BLaER1 (cell line): Measurements from ENCODE around the gene C2orf78.
A peak's percentile ranks its signal among the peaks of the same experiment; 100 is the strongest.
"Not testable (repeated sequence)": the region's sequence is repeated elsewhere in the genome, so short reads cannot be mapped to it uniquely, and the experiment has no call there.

Experiments
- H3K27ac ChIP-seq: shearing (Covaris generic); formaldehyde crosslinking; 2 replicates; pipeline ENCODE4 v1.8.1; 2022
- H3K27me3 ChIP-seq: shearing (Covaris generic); formaldehyde crosslinking; 2 replicates; pipeline ENCODE4 v1.8.1; 2022
- H3K36me3 ChIP-seq: shearing (Covaris generic); formaldehyde crosslinking; 2 replicates; pipeline ENCODE4 v1.8.1; 2022
- H3K4me1 ChIP-seq: shearing (Covaris generic); formaldehyde crosslinking; 2 replicates; pipeline ENCODE4 v1.8.1; 2022
- H3K4me2 ChIP-seq: shearing (Covaris generic); formaldehyde crosslinking; 2 replicates; pipeline ENCODE4 v1.8.1; 2022
- H3K4me3 ChIP-seq: shearing (Covaris generic); formaldehyde crosslinking; 2 replicates; pipeline ENCODE4 v1.8.1; 2022
- H3K9ac ChIP-seq: shearing (Covaris generic); formaldehyde crosslinking; 2 replicates; pipeline ENCODE4 v1.8.1; 2022
- H3K9me3 ChIP-seq: shearing (Covaris generic); formaldehyde crosslinking; 2 replicates; pipeline ENCODE4 v1.8.1; 2022
- H4K20me1 ChIP-seq: shearing (Covaris generic); formaldehyde crosslinking; 2 replicates; pipeline ENCODE4 v1.8.1; 2022
- Cebpa-rat ChIP-seq: shearing (Covaris generic); IDR thresholded peaks from 2 replicates; pipeline ENCODE4 v1.8.1; 2022

Gene C2orf78

DNA sequence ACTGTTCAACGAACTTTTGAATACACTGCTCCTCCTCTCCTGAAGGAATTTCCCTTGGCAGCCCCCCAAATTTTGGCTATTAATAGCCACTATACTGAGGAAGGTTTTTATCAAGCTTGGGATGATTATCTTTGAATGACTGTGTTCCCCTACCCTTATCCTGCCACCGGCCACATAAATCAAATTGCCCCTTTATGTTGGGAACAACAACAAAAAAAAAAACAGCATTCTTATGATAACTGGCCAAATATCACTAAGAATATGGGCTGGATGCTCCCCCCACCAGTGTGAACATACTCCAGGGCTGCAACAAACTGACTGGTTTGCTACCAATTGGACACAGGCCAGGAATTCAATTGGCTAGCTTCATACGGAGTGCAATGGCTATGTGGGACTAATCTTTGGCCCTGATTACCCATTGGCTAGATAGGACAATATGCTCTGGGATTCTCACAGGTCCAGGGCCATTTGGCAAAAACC is 24.7 kb upstream of the C2orf78 start:
- no peak for TF ChIP-seq Cebpa-rat
- Histone ChIP-seq H3K36me3 (peaks cover 97% of the 10 kb centered on the region), H3K4me1 (no peaks in the 10 kb centered on the region)

DNA sequence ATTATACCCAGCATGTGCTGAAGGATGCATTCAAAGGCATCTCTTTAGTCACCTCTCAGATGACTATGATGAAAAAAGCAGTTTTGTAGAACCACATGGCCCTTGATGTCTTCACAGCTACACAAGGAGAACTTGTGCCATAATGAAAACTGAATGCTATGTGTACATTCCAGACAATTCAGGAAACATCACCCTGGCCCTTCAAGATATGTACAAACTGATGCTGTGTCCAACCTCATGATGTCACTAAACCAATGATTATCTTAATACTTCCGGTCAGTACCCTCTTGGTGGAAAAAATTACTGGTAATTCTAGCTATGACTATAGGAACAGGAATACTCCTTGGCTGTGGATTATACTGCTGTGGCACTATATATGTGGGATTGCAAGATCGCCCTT is 24.1 kb upstream of the C2orf78 start:
- TF ChIP-seq Cebpa-rat = no peak
- no peak overlapping the region for H3K9ac ChIP-seq
- H3K27ac ChIP-seq = no peak overlapping the region
- H3K9me3 ChIP-seq = peaks cover 16% of the 10 kb centered on the region
- H3K36me3 ChIP-seq = peaks cover 97% of the 10 kb centered on the region
- no peaks in the 10 kb centered on the region for H4K20me1 ChIP-seq
- no peaks in the 10 kb centered on the region for H3K4me1 ChIP-seq
- no peaks in the 10 kb centered on the region for H3K27me3 ChIP-seq
- H3K4me2 ChIP-seq = no peak overlapping the region
- H3K4me3 ChIP-seq = no peak overlapping the region

More for the DNA sequence above, 24.7 kb upstream of the C2orf78 start:
- Histone ChIP-seq H3K9me3 (peaks cover 22% of the 10 kb centered on the region), H3K4me2 (no peak overlapping the region), H3K4me3 (no peak overlapping the region), H4K20me1 (no peaks in the 10 kb centered on the region), H3K27ac (no peak overlapping the region), H3K27me3 (no peaks in the 10 kb centered on the region), H3K9ac (no peak overlapping the region)

- Histone ChIP-seq H3K27ac (no peak overlapping the region), H3K4me3 (no peak overlapping the region), H3K36me3 (peaks cover 93% of the 10 kb centered on the region), H3K4me1 (no peaks in the 10 kb centered on the region), H3K9ac (no peak overlapping the region), H3K4me2 (no peak overlapping the region), H3K27me3 (no peaks in the 10 kb centered on the region), H4K20me1 (peaks cover 2% of the 10 kb centered on the region; the same call in 1 of the 2 replicates), H3K9me3 (no peaks in the 10 kb centered on the region)
- TF ChIP-seq Cebpa-rat = no peak
Measured at GRCh38 chr2:73762571-73762970, 21.4 kb upstream of the C2orf78 start.

GRCh38 chr2:73764945-73765344 is 19.0 kb upstream of the C2orf78 start:
- H3K36me3 ChIP-seq = peaks cover 93% of the 10 kb centered on the region
- no peaks in the 10 kb centered on the region for H3K4me1 ChIP-seq
- no peak for TF ChIP-seq Cebpa-rat
- H3K27me3 ChIP-seq = no peaks in the 10 kb centered on the region
- H3K4me2 ChIP-seq = no peak overlapping the region
- H3K4me3 ChIP-seq = no peak overlapping the region
- H3K9ac ChIP-seq = no peak overlapping the region
- no peaks in the 10 kb centered on the region for H3K9me3 ChIP-seq
- no peak overlapping the region for H3K27ac ChIP-seq
- peaks cover 18% of the 10 kb centered on the region for H4K20me1 ChIP-seq

GRCh38 chr2:73766349-73766748 is 17.6 kb upstream of the C2orf78 start:
- H3K9ac ChIP-seq = no peak overlapping the region
- no peak for TF ChIP-seq Cebpa-rat
- H3K4me3 ChIP-seq = no peak overlapping the region

DNA sequence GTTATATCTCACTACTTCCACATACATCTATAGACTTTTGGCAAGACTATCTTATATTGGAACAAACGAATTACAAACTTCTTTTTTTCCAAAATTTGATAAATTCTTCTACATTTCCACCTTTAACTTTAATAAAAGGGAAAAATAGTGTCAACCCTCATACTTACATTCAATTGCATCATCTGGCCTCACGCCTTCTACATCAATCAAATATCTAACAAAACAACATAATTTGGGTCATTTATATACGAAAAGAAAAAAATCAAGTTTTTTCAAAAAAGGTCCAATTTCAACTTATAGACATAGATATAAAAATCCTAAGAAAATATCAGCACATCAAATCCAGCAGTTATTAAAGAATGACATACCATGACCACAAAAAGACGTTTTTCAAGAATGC is 17.0 kb upstream of the C2orf78 start:
- H3K4me3 ChIP-seq = no peak overlapping the region
- H3K4me2 ChIP-seq = no peak overlapping the region
- TF ChIP-seq Cebpa-rat = no peak
- no peaks in the 10 kb centered on the region for H3K9me3 ChIP-seq
- H4K20me1 ChIP-seq = peaks cover 23% of the 10 kb centered on the region
- H3K36me3 ChIP-seq = peaks cover 93% of the 10 kb centered on the region
- H3K27ac ChIP-seq = no peak overlapping the region
- H3K27me3 ChIP-seq = no peaks in the 10 kb centered on the region
- no peaks in the 10 kb centered on the region for H3K4me1 ChIP-seq
- no peak overlapping the region for H3K9ac ChIP-seq

More at GRCh38 chr2:73766349-73766748, 17.6 kb upstream of the C2orf78 start:
- Histone ChIP-seq H3K9me3 (no peaks in the 10 kb centered on the region), H3K27ac (no peak overlapping the region), H4K20me1 (peaks cover 23% of the 10 kb centered on the region), H3K36me3 (peaks cover 93% of the 10 kb centered on the region), H3K27me3 (no peaks in the 10 kb centered on the region), H3K4me1 (no peaks in the 10 kb centered on the region), H3K4me2 (no peak overlapping the region)

- Histone ChIP-seq H3K4me3 (no peak overlapping the region), H3K4me1 (no peaks in the 10 kb centered on the region), H3K27ac (no peak overlapping the region), H3K9me3 (no peaks in the 10 kb centered on the region), H4K20me1 (peaks cover 23% of the 10 kb centered on the region), H3K4me2 (no peak overlapping the region), H3K36me3 (peaks cover 96% of the 10 kb centered on the region), H3K27me3 (no peaks in the 10 kb centered on the region), H3K9ac (no peak overlapping the region)
- TF ChIP-seq Cebpa-rat = no peak
Measured at GRCh38 chr2:73770725-73771124, 13.3 kb upstream of the C2orf78 start.

DNA sequence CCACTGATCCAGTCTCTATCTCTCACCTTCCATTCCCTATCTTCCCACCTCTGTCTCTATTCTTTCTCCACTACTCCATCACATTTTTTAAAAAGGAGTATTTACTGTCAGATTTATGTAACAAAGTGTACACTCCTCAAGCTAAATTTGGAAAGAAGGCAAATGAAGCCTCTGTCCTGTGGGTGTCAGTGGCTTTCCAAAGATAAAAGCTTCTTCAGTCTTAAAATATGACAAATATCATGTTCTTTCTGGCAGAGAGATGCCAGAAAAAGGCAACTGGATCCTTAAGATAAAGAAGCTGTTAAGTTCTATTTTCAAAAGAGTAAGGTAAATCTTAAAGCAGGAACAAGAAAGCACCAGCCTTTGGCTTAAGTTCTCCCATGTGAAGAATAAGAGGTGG is 11.2 kb upstream of the C2orf78 start:
- peaks cover 99% of the 10 kb centered on the region for H3K36me3 ChIP-seq
- no peak for TF ChIP-seq Cebpa-rat
- no peak overlapping the region for H3K9ac ChIP-seq
- H3K27me3 ChIP-seq = no peaks in the 10 kb centered on the region
- no peak overlapping the region for H3K4me3 ChIP-seq
- no peak overlapping the region for H3K4me2 ChIP-seq
- no peaks in the 10 kb centered on the region for H3K9me3 ChIP-seq
- no peak overlapping the region for H3K27ac ChIP-seq
- H4K20me1 ChIP-seq = peaks cover 18% of the 10 kb centered on the region
- no peaks in the 10 kb centered on the region for H3K4me1 ChIP-seq

DNA sequence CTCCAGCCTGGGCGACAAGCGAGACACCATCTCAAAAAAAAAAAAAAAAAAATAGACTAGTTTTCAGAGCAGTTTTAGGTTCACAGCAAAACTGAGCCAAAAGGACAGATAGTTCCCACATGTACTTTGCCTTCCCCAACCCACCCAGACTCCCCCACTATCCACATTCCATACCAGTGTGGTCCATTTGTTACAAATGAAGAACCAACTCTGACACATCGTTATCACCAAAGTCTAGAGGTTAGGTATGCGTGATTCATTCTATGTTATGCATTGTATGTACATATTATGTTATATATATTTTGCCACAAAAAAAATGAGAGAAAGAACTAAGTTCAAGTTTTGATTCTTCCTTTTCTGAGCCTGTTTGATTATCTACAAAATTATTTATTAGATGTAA is 7.6 kb upstream of the C2orf78 start:
- no peak overlapping the region for H3K9ac ChIP-seq
- H3K36me3 ChIP-seq = peaks cover 63% of the 10 kb centered on the region
- H3K27ac ChIP-seq = no peak overlapping the region
- H3K9me3 ChIP-seq = no peaks in the 10 kb centered on the region
- H4K20me1 ChIP-seq = peaks cover 5% of the 10 kb centered on the region; the same call in 1 of the 2 replicates
- TF ChIP-seq Cebpa-rat = no peak
- H3K4me1 ChIP-seq = peaks cover 18% of the 10 kb centered on the region
- no peaks in the 10 kb centered on the region for H3K27me3 ChIP-seq
- H3K4me3 ChIP-seq = no peak overlapping the region
- H3K4me2 ChIP-seq = no peak overlapping the region

- no peak for TF ChIP-seq Cebpa-rat
- Histone ChIP-seq H3K9me3 (no peaks in the 10 kb centered on the region), H3K27ac (no peak overlapping the region), H3K4me2 (no peak overlapping the region), H3K4me3 (no peak overlapping the region), H3K4me1 (peaks cover 18% of the 10 kb centered on the region), H3K9ac (no peak overlapping the region), H3K27me3 (no peaks in the 10 kb centered on the region), H4K20me1 (peaks cover 5% of the 10 kb centered on the region; the same call in 1 of the 2 replicates), H3K36me3 (peaks cover 57% of the 10 kb centered on the region)
Measured at GRCh38 chr2:73776869-73777519, 7.0 kb upstream of the C2orf78 start.

- peaks cover 38% of the 10 kb centered on the region for H3K36me3 ChIP-seq
- H3K4me3 ChIP-seq = peak overlapping the region; percentile 85
- peak overlapping the region; percentile 91 for H3K4me2 ChIP-seq
- H3K4me1 ChIP-seq = peaks cover 18% of the 10 kb centered on the region
- H3K27me3 ChIP-seq, H4K20me1 ChIP-seq, H3K9me3 ChIP-seq: not testable (repeated sequence)
- peak overlapping the region; percentile 88 for H3K27ac ChIP-seq
- peak overlapping the region; percentile 89 for H3K9ac ChIP-seq
Measured at GRCh38 chr2:73778867-73779466, 5.0 kb upstream of the C2orf78 start.
